ENCODE results near the gene ZDHHC22.

GRCh38 chr14:77107228-77107627 is 34.4 kb downstream of the ZDHHC22 start:
- TF ChIP-seq CTCF (IDR thresholded peaks at IDR 0.05) (no peak), POLR2A (IDR thresholded peaks at IDR 0.05) (no peak)

Data from testis (tissue), 2 donors.